Measurements from ENCODE around the gene NUP214.

The NUP214 gene

GRCh38 chr9:131125288-131126058 lies at the start of gene NUP214:
TSS of gene NUP214 (plus strand) at chr9:131125586. CDS start at chr9:131125705, 119 bp downstream.
- peak within 1 kb of the TSS; percentile 99 for H3K4me3 Mint-ChIP-seq
- H3K27me3 Mint-ChIP-seq = no peaks in the 10 kb centered on the region
- peaks cover 36% of the 10 kb centered on the region for H3K4me1 Mint-ChIP-seq (ENCODE audit: low read depth)
- peaks cover 34% of the 10 kb centered on the region for H3K36me3 Mint-ChIP-seq (ENCODE audit: low read depth)
- peak within 1 kb of the TSS; percentile 99 for H3K27ac Mint-ChIP-seq
- H3K9me3 Mint-ChIP-seq = no peaks in the 10 kb centered on the region

- no peak overlapping the region for H3K27ac Mint-ChIP-seq
- H3K27me3 Mint-ChIP-seq = no peaks in the 10 kb centered on the region
- H3K9me3 Mint-ChIP-seq = no peaks in the 10 kb centered on the region
- no peaks in the 10 kb centered on the region for H3K4me1 Mint-ChIP-seq (ENCODE audit: low read depth)
- no peak overlapping the region for H3K4me3 Mint-ChIP-seq
- no peaks in the 10 kb centered on the region for H3K36me3 Mint-ChIP-seq (ENCODE audit: low read depth)
Observed at GRCh38 chr9:131076347-131077195, 48.8 kb upstream of the NUP214 start.

- Mint-ChIP-seq H3K9me3 (no peaks in the 10 kb centered on the region), H3K4me3 (no peak overlapping the region), H3K27ac (no peak overlapping the region), H3K27me3 (no peaks in the 10 kb centered on the region), H3K4me1 (ENCODE audit: low read depth) (no peaks in the 10 kb centered on the region), H3K36me3 (ENCODE audit: low read depth) (no peaks in the 10 kb centered on the region)
Observed at GRCh38 chr9:131078427-131079366, 46.7 kb upstream of the NUP214 start.

GRCh38 chr9:131080589-131080988 lies 44.8 kb upstream of the NUP214 start:
- Mint-ChIP-seq H3K27ac (no peak overlapping the region), H3K27me3 (no peaks in the 10 kb centered on the region), H3K9me3 (no peaks in the 10 kb centered on the region), H3K36me3 (ENCODE audit: low read depth) (no peaks in the 10 kb centered on the region), H3K4me1 (ENCODE audit: low read depth) (no peaks in the 10 kb centered on the region), H3K4me3 (no peak overlapping the region)

GRCh38 chr9:131081868-131082267 lies 43.5 kb upstream of the NUP214 start:
- no peaks in the 10 kb centered on the region for H3K36me3 Mint-ChIP-seq (ENCODE audit: low read depth)
- H3K27me3 Mint-ChIP-seq = no peaks in the 10 kb centered on the region

GRCh38 chr9:131082774-131083512 lies 42.4 kb upstream of the NUP214 start:
- Mint-ChIP-seq H3K27me3 (no peaks in the 10 kb centered on the region), H3K4me3 (no peak overlapping the region), H3K36me3 (ENCODE audit: low read depth) (no peaks in the 10 kb centered on the region), H3K27ac (no peak overlapping the region), H3K4me1 (ENCODE audit: low read depth) (no peaks in the 10 kb centered on the region), H3K9me3 (no peaks in the 10 kb centered on the region)

More at GRCh38 chr9:131081868-131082267, 43.5 kb upstream of the NUP214 start:
- Mint-ChIP-seq H3K4me1 (ENCODE audit: low read depth) (no peaks in the 10 kb centered on the region), H3K9me3 (no peaks in the 10 kb centered on the region), H3K27ac (no peak overlapping the region), H3K4me3 (no peak overlapping the region)

GRCh38 chr9:131084661-131085369 lies 40.6 kb upstream of the NUP214 start:
- Mint-ChIP-seq H3K36me3 (ENCODE audit: low read depth) (no peaks in the 10 kb centered on the region), H3K27ac (no peak overlapping the region), H3K4me3 (no peak overlapping the region), H3K27me3 (no peaks in the 10 kb centered on the region), H3K9me3 (no peaks in the 10 kb centered on the region), H3K4me1 (ENCODE audit: low read depth) (no peaks in the 10 kb centered on the region)

- H3K4me3 Mint-ChIP-seq = no peak overlapping the region
- no peaks in the 10 kb centered on the region for H3K9me3 Mint-ChIP-seq
- no peak overlapping the region for H3K27ac Mint-ChIP-seq
- H3K4me1 Mint-ChIP-seq (ENCODE audit: low read depth) = no peaks in the 10 kb centered on the region
- no peaks in the 10 kb centered on the region for H3K27me3 Mint-ChIP-seq
- no peaks in the 10 kb centered on the region for H3K36me3 Mint-ChIP-seq (ENCODE audit: low read depth)
Observed at GRCh38 chr9:131085370-131086122, 39.8 kb upstream of the NUP214 start.

GRCh38 chr9:131087354-131087893 lies 38.0 kb upstream of the NUP214 start:
- no peak overlapping the region for H3K4me3 Mint-ChIP-seq
- no peak overlapping the region for H3K27ac Mint-ChIP-seq
- no peaks in the 10 kb centered on the region for H3K36me3 Mint-ChIP-seq (ENCODE audit: low read depth)
- H3K9me3 Mint-ChIP-seq = no peaks in the 10 kb centered on the region
- H3K27me3 Mint-ChIP-seq = no peaks in the 10 kb centered on the region
- no peaks in the 10 kb centered on the region for H3K4me1 Mint-ChIP-seq (ENCODE audit: low read depth)

GRCh38 chr9:131090025-131090787 lies 35.2 kb upstream of the NUP214 start:
- H3K27me3 Mint-ChIP-seq = peaks cover 16% of the 10 kb centered on the region
- H3K9me3 Mint-ChIP-seq = no peaks in the 10 kb centered on the region
- no peaks in the 10 kb centered on the region for H3K36me3 Mint-ChIP-seq (ENCODE audit: low read depth)
- no peak overlapping the region for H3K4me3 Mint-ChIP-seq
- H3K27ac Mint-ChIP-seq = no peak overlapping the region
- no peaks in the 10 kb centered on the region for H3K4me1 Mint-ChIP-seq (ENCODE audit: low read depth)

GRCh38 chr9:131091352-131091992 lies 33.9 kb upstream of the NUP214 start:
- H3K36me3 Mint-ChIP-seq (ENCODE audit: low read depth) = no peaks in the 10 kb centered on the region
- H3K27ac Mint-ChIP-seq = no peak overlapping the region
- no peak overlapping the region for H3K4me3 Mint-ChIP-seq
- peaks cover 4% of the 10 kb centered on the region for H3K4me1 Mint-ChIP-seq (ENCODE audit: low read depth)
- peaks cover 24% of the 10 kb centered on the region for H3K27me3 Mint-ChIP-seq
- H3K9me3 Mint-ChIP-seq = no peaks in the 10 kb centered on the region

GRCh38 chr9:131092030-131092429 lies 33.4 kb upstream of the NUP214 start:
- Mint-ChIP-seq H3K4me3 (no peak overlapping the region), H3K27ac (no peak overlapping the region), H3K4me1 (ENCODE audit: low read depth) (peaks cover 4% of the 10 kb centered on the region), H3K36me3 (ENCODE audit: low read depth) (no peaks in the 10 kb centered on the region), H3K27me3 (peaks cover 27% of the 10 kb centered on the region), H3K9me3 (no peaks in the 10 kb centered on the region)
